Mammary epithelial cell (primary cell): ENCODE results near the gene ADAM19.

Source experiments
- CTCF ChIP-seq, 2 donors: IDR thresholded peaks in 1 of 2; conservative IDR thresholded peaks in 1 of 2; 2 replicates each; pipeline ENCODE4 v1.5.1; 2011 to 2012; ENCODE audit warnings: inconsistent platforms in 2 of 2, low read length in 2 of 2, mild to moderate bottlenecking in 2 of 2, control low read depth in 1 of 2, low read depth in 1 of 2; ENCODE audit not compliant: insufficient read depth in 1 of 2; ENCODE audit errors: extremely low read depth in 1 of 2
- EZH2 ChIP-seq: IDR thresholded peaks from 2 replicates; pipeline ENCODE4 v1.6.1; 2012; ENCODE audit warnings: low read length, inconsistent platforms, borderline replicate concordance

GRCh38 chr5:157597277-157597676, 21.7 kb upstream of the ADAM19 start:
- TF ChIP-seq CTCF (conservative IDR thresholded peaks at IDR 0.05 in 1 of 2, IDR thresholded peaks at IDR 0.05 in 1 of 2; ENCODE audit: extremely low read depth in 1 of 2, insufficient read depth in 1 of 2, low read depth in 1 of 2, low read length in 2 of 2) (no peak), EZH2 (no peak)
